ENCODE data around the gene MACROD1.

MACROD1 gene, protein sequence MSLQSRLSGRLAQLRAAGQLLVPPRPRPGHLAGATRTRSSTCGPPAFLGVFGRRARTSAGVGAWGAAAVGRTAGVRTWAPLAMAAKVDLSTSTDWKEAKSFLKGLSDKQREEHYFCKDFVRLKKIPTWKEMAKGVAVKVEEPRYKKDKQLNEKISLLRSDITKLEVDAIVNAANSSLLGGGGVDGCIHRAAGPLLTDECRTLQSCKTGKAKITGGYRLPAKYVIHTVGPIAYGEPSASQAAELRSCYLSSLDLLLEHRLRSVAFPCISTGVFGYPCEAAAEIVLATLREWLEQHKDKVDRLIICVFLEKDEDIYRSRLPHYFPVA

DNA sequence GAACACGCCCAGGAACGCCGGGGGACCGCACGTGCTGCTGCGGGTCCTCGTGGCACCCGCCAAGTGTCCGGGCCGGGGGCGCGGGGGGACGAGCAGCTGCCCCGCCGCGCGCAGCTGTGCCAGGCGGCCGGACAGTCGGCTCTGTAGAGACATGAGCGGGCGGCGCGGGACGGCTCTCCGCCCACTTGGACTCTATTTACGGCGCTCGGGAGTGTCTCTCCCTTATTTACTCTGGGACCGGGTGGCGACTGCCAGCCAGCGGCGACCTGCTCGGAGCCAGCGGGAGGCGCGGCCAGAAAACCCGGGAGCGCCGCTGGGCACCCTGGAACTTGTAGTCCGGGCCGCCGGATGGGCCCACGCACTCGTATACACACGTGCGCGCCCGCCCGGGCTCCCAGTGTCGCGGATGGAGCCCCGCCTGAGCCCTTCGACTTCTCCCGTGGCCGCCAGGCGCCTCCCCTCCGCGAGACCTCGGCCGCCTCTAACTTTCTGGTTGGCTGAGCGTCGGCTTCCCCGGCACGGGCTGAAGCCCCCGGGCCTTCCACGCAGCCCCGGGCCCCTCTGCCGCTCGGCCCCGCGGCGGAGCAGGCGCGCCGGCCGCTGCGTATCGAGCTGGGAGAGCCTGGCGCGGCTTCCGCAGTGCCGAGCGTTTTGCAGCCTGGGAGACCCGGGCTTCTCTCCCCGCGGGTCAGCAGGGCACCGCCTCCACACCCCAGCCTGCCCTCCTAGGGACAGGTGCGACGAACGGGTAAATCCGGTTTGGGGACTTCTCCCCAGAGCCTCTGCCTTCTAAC lies at the start of gene MACROD1:
MACROD1 (minus strand) TSS at position 272 of the 794 bp plus-strand sequence; CDS start at position 153, 119 bp downstream.
- peak; percentile 85 for DNase-seq

DNA sequence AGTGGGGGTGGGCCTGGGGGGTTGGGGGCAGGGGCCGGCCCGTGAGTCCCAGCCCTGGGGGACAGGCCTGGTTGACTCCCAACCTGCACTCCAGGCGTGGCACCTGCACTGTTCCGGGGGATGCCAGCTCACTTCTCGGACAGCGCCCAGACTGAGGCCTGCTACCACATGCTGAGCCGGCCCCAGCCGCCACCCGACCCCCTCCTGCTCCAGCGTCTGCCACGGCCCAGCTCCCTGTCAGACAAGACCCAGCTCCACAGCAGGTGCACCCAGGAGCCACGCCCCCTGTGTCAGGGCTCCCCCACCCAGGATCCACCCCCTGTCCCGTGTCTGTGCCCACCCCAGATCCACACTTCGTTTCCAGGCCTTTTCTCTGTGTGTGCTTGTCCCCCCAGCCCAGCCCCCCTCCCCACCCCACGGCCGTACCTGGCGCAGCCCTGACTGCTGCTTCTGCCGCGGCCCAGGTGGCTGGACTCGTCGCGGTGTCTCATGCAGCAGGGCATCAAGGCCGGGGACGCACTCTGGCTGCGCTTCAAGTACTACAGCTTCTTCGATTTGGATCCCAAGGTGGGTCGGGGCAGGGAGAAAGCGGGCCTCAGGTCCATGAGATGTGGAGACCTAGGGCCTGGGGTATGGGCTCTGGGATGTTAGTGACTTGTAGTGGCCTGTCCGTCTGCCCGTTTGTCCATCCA lies 45.4 kb upstream of the MACROD1 start:
- DNase-seq, result no peak

DNA sequence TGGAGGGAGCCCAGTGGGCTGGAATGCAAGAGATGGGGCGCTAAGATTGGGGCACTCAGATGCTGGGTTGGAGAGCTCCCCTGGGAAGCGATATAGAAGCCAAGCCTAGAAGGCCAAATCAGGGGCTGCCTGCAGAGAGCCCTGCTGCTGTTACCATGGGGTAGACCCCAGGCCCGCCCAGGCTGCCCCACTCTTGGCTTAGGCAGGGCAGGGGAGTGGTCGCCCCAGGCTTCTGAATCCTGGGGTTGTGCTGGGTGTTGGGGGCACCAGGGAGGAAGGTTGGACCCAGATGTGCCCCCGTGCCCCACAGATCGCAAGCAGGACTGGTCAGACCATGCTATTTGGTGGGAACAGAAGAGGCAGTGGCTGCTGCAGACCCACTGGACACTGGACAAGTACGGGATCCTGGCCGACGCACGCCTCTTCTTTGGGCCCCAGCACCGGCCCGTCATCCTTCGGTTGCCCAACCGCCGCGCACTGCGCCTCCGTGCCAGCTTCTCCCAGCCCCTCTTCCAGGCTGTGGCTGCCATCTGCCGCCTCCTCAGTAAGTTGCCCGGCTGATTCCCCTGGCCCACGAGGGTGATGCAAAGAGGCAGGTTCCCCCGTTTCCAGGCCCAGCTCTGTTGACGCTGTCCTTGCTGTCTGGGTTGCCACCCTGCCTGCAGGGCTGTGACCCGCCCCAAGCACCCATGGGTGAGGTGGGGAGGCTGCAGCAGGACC lies 44.5 kb upstream of the MACROD1 start:
- no peak for DNase-seq

DNA sequence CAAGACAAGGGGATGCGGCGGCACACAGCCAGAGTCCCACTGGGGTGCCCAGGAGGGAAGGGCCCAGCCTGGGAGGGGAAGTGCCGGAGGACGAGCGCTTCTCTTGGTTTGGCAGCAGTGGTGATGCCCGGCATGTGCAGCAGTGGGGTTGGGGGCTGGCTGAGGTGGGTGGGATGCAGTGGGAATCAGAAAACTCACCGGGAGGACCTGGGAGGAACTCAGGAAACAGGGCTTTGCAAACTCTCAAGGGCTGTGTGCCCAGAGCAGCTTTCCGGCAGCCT lies 43.6 kb upstream of the MACROD1 start:
- no peak for DNase-seq

DNA sequence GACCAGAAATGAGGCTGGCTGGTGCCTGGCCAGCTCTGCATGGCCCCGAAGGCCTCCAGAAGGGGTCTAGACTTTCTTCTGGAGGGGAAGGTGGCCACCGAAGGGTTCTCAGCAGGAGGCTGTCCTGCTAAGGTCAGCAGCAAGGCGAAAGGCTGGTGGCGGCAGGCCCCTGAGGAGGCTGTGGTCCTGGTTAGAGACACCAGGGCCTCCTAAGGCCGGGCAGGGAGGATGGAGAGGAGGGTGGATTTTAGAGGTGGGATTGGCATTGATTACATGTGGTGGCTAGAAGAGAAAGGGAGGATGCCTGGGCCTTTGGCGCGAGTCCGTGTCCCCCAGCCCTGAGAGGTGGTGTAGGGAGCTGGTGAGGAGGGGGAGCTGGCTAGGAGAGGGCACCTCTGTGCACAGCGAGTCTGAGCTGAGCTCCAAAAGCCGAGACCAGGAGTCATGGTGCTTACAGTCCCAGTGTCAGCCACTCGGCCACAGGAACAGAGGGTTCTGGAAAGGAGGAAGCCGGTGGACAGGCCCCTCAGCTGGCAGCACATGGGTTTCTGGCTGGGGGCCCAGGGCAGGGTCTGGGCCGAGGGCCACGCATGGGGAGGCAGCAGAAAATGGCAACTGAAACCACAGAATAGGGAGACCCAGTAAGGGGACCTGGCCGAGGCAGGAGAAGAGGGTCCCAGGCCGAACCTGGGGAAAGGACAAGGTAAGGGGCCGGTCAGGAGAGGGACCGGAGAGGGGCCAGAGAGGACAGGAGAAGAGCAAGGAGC lies 43.1 kb upstream of the MACROD1 start:
- no peak for DNase-seq

DNA sequence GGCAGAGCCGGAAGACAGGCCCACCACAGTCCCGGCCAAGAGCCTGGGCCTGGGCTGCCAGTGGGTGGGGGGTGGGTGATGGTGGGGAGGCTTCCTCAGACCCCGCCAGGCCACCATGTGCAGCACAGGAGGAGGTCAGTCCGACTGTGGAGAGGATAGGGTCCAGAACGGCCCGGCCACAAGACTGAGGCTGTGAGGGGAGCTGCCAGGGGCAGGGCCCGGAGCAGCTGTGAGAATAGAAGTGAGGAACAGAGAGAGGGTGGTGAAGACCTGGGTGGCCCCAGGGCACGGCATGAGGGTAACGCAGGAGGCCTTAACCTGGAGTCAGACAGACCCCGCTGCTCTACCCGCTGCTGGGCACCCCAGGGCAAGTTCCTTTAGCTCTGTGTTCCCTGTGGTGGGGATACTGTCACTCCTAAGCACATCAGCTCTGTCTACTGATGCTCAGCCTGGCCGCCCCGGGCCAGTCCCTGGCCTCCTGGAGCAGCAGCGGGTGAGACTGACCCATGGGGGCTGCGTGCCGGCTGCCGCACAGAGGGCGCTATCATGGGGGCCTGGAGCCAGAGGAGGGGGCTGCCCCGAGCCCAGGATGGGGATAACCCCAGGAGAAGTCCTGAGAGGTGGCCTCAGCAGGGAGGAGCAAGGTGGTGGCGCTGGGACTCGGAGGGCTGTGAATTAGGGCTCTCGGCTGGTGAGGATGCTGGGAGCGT lies 42.3 kb upstream of the MACROD1 start:
- DNase-seq, result no peak

DNA sequence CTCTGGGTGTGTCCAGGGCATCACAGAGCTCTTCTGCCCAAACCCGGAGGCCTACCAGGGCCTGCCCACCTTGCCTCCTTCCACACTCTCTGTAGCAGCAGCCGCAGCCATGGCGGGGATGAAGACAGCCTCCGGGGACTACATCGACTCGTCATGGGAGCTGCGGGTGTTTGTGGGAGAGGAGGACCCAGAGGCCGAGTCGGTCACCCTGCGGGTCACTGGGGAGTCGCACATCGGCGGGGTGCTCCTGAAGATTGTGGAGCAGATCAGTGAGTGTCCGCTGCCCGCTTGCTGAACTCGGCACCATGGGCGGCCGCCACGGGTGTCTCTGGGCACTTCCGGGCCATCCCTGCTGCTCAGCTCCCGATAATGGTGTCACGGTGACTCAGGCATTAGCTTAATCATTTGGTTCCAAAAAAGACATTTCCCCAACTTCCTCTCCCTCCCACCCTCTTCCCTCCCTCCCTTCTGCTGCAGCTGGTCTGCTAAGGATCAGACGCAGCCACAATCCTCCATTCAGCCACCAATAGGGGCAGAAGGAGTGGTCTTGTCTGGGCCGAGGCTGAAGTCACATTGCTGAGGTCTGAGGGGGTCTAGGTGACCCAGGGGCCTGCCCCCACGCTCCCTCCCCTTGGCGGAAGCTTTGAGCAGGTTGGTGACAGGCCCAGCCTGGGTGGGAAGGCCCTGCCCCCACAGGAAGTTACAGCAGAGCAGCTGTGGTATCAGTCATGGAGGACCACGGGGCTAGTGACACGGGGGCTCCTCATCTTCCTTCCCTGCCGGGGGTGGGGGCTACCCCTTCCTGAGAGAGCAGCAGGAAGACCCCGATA lies 41.6 kb upstream of the MACROD1 start:
- DNase-seq, result peak; percentile 82

DNA sequence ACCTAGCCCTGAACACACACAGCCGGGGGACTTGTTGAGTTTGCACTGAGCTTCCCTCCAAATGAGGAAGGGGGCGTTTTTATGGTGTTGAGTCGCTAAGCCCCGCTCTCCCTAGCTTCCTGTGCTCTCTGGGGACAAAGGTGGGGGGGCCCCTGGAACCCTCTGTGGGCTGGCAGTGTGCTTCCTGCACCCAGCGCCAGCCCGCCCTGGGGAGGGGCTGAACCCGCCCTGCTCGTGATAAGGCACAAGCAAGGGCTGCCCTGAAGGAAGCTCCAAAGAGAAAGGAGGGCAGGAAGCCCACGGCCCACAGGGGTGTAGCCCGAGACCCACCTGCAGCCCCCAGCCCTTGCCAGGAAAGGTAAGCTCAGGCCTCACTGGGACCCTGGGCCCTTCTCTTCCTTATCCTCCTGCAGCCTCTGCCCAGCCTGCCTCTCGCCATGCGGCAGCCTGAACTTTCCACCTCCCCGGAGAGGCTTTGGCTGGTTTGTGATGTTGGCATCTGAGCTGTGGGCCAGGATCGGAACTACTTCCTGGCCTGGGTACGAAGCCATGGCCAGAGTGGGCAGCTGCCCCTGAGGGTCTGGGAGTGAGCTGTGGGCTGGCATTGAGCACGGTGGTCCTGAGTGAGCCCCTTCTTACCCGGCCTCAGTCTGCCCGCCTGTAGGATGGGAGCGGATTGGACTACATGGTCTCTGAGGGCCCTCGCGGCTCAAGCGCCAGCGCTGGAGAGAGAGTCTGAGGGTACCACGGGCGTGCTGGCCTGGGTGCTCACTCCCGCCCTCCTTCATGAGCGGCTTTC lies 40.7 kb upstream of the MACROD1 start, which contains the start of gene FERMT3:
FERMT3 (plus strand) TSS at position 265 of the 799 bp plus-strand sequence. CDS start 644 bp downstream, outside the sequence.
- DNase-seq, result peak; percentile 78

DNA sequence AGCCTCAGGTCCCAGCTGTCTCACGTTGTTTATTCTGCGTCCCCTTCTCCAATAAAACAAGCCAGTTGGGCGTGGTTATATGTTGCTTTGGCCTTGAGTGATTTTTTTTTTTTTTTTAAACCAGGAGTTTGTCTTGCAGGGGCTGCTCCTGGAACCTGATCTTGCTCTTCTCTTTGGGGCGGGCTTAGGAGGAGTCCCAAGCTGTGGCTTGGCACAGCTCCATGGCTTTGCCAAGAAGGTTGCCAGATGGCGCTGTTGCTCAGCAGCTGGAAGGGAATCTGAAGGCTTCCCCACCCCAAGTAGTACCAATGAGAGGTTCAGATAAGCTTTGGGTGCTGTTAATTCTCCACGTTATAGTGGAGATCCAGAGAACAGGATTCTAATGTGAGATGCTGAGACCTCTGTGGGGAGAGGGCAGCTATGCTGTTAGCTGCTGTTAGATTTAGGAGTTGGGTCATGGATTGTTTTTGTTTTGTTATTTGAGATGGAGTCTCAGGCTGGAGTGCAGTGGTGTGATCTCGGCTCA lies 38.6 kb upstream of the MACROD1 start:
- DNase-seq, result peak; percentile 79

DNA sequence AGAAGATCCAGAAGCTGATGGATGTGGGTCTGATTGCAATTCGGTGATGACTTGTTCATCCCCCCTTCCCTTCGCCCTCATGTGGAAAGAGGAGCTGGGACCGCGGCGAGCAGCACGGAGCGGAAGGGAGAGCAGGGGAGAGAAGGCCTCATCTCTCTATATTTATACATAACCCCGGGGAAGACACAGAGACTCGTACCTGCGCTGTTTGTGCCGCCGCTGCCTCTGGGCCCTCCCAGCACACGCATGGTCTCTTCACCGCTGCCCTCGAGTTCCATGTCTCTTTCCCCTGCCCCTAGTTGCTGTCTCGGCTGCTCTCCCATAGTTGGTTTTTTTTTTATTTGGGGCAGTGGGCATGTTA lies 38.1 kb upstream of the MACROD1 start:
- DNase-seq, result no peak

DNA sequence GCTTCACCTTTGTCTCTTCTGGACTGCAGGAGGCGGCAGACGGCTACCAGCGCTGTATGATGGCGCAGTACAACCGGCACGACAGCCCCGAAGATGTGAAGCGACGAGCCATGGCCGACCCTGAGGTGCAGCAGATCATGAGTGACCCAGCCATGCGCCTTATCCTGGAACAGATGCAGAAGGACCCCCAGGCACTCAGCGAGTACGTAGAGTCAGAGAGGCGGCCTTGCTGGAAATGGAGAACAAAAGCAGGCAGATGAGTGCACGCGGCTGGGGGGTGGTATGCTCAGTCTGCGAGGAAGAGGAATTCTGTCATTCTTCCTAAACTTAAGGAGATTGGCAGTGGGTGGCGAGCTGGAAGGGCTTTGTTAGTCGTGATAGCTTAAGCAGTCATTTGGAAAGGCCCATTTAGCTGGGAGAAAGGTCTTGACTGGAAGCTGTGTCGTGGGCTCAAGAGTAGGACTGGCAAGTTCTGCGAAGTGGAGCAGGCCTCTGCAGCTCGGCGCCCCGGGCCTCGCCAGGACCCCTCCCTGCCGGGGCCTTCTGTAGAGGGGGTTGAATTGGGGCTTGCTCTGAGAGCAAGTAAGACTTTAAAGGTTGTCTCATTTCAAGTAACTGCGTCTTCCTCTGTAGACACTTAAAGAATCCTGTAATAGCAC lies 37.6 kb upstream of the MACROD1 start:
- DNase-seq, result no peak

DNA sequence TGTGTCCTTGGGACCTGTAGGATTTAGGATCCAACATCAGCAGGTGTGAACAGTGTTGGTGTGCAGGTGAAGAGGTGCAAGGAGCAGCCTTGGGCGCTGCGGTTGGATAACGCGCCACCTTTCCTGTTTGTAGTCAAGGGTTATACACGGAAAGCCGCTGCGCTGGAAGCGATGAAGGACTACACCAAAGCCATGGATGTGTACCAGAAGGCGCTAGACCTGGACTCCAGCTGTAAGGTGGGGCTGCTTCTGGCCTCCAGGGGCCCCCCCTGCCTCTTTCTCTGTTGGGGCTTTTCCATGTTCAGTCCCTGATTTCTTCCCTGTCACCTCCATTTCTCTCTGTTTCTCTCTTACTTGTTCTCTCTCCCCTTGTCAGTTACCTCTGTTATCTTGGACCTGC lies 37.1 kb upstream of the MACROD1 start:
- no peak for DNase-seq

DNA sequence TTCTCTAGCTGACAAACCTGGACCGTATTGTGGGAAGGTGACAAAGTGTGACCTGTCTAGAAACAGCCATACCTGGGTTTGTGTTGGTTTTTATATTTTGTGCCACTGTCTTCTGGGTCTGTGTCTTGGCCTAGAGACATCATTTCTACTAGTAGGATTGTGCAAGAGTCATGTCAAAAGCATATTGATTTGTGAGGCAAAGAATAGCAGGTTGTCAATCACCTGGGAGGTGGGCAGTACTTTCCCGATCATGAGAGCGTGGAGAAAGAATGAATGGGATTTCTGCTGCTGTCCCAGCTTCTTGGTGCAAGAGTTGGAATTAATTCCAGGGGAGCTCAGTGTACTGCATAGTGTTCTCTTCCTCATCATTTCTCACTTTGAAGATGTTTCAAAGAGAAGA lies 35.6 kb upstream of the MACROD1 start:
- no peak for DNase-seq

DNA sequence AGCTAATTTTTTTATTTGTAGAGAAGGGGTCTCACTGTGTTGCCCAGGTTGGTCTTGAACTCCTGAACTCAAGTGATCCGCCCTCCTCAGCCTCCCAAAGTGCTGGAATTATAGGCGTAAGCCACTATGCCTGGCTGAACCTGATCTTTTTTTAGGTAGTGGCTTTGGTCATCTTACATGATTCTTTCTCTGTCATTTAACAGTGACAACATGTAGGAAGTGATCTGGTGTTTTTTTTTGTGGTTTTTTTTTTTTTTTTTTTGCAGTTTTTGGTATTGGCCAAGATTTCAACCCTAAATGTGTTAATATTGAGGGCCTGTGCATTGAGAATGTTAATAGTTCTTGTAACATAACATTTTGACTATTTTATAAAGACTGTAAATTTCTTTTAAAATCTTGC lies 32.6 kb upstream of the MACROD1 start:
- DNase-seq, result no peak

DNA sequence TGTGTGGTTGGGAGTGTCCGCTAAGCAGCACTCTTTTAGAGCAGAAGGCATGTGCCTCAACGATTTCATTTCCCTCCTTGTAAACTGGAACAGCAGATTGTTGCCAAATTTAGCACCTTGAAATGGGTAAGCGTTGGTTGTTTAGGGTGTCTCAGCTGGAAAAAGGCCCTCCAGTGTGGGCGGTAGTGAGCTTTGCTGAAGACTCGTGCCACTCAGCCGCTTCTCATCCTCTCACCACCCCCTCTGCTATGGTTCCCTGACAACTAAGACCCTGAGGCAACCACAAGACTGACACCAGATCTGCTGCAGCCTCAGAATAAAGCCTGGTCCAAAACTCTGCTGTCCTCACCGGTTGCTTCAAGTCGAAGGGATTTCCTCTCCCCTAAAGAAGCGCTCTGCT lies 30.7 kb upstream of the MACROD1 start:
- no peak for DNase-seq

DNA sequence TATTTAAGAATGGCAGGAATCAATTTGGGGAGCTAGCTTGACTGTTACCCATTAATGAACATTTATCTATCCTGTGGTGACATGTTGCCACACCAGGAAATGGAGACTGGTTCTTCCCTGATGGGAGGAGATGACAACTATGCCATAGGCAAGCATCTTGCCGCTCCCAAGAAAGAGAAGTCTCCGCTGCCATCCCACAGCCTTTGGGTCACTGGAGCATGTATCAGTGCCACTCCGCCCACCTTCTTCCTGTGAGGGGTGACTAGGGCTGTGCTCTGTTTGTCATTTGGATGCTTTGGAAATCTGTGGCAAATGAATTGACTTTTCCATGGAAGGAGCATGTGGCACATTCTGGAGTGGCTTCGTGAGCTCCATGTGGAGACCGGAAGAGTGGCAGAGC lies 26.5 kb upstream of the MACROD1 start:
- DNase-seq, result no peak

DNA sequence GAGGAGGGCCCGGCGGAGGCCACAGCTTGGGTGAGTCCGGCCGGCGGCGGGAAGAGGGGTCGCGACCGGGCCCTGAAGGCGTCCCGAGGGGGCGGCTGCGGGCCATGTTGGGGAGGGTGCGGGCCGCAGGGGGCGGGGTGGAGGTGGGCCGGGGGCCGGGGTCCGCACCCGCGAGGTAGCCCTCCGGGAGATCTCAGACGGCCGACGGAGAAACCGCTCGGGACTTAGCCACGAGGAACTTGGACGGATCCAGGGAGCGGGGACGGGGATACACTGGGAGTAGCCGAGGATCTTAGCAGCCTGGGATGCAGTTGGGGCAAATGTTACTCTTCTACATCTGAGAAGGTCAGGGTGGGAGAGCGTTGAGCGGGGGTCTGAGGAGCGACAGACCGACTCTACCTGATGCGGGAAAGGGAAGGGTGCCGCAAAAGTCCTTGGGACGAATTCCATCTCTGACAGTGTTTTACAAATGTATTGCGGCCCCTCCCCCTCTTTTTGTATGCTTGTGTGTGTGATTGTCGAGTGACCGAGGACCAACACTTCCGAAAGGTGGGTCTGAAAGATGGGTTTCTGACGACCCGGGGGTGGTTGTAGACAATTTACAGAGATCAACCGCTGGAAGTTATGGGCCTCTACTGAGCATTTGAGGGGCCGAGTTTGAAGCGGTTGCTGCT lies 20.7 kb upstream of the MACROD1 start:
- peak; percentile 22 for DNase-seq

DNA sequence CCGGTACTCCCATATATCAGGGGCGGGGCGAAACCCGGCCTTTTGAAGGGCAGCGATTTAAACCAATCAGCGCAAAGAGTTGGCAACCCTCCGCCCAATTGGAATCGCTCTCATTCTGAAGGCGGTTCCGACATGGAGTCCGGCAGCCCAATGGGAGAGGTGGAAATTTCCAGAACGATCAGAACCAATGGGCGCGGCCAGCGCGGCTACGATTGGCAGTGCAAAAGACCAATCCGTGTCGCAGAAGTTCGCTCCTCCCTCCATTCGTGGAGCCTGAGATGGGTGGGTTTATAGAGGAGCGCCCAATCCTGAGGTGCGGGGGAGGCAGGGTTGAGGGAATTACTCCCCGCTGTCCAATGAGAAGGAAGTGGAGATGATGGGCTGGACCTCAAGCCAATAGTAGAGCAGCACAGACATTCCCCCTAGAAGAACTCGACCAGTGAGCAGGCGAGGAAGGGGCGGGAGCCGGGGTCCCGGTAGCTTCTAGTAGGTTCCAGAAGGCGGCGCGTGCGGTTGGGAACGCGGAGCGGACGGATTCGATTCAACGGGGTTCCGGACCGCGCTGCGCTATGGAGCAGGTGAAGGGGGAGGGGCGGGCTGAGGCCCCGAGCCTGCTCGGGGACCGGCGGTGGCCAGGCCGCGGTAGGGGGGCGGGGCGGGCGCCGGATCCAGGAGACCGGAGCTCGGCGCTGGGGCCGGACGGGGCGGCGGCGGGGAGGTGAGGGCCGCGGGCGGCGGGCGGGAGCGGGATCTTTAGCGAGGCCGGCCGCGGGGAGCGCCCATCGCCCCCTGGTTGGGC lies 20.0 kb upstream of the MACROD1 start, which contains the start of gene STIP1:
STIP1 (plus strand) TSS at position 479 of the 799 bp plus-strand sequence; CDS start at position 570, 91 bp downstream.
- DNase-seq, result peak; percentile 97

Data from stimulated activated CD4-positive, alpha-beta T cell treated with anti-CD3 and anti-CD28 coated beads, Interleukin-4, amount 100 ng/mL, for 1 hour (primary cell).